WERI-Rb-1 (cell line): ENCODE measurements around the gene BBX.

Source experiments
- DNase-seq: peaks from one replicate; pipeline ENCODE4 v3.0.0-alpha.2; 2020
- H3K27ac ChIP-seq: fragments of 250-450 bp; sonication (Bioruptor Pico); 2 replicates; pipeline ENCODE4 v1.5.1; 2020; ENCODE audit warnings: mild to moderate bottlenecking, moderate library complexity
- H3K27me3 ChIP-seq: fragments of 250-450 bp; sonication (Bioruptor Pico); 2 replicates; pipeline ENCODE4 v1.5.1; 2021; ENCODE audit warnings: mild to moderate bottlenecking, low read depth, moderate library complexity; ENCODE audit not compliant: insufficient read depth, severe bottlenecking
- H3K36me3 ChIP-seq: fragments of 250-450 bp; sonication (Bioruptor Pico); 2 replicates; pipeline ENCODE4 v1.5.1; 2020; ENCODE audit warnings: mild to moderate bottlenecking, moderate library complexity
- H3K4me3 ChIP-seq: 2 replicates; pipeline ENCODE4 v1.5.1; 2011; ENCODE audit warnings: low read depth, mild to moderate bottlenecking, control low read depth, low read length
- H3K9me3 ChIP-seq: fragments of 250-450 bp; sonication (Bioruptor Pico); 2 replicates; pipeline ENCODE4 v1.5.1; 2021; ENCODE audit warnings: mild to moderate bottlenecking, moderate library complexity; ENCODE audit not compliant: severe bottlenecking
- TF ChIP-seq, protein P1 (sequence below): IDR thresholded peaks from 2 replicates; pipeline ENCODE4 v1.5.1; 2011; ENCODE audit warnings: low read depth, mild to moderate bottlenecking, control low read depth, inconsistent platforms, low read length

The BBX gene

DNA sequence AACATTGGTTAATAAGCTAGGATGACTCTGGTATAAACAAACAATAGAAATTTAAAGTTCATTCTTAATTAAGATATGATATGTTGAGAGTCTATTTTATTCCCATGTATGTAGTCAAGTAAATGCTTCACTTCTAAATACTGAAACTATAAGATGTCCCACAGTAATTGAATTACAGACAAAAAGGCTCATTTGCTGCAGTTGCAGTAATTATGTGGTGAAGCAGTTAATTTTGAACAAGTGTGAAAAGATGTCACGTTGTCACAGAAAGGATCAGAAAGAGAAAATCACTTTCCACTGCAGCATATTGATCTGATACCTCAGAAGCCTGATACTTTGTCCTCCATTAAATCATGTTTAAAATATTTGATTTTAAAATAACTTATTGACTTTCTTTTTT is 159.8 kb downstream of the BBX start:
- H3K36me3 ChIP-seq: no peaks in the 10 kb centered on the region
- TF ChIP-seq, protein P1, sequence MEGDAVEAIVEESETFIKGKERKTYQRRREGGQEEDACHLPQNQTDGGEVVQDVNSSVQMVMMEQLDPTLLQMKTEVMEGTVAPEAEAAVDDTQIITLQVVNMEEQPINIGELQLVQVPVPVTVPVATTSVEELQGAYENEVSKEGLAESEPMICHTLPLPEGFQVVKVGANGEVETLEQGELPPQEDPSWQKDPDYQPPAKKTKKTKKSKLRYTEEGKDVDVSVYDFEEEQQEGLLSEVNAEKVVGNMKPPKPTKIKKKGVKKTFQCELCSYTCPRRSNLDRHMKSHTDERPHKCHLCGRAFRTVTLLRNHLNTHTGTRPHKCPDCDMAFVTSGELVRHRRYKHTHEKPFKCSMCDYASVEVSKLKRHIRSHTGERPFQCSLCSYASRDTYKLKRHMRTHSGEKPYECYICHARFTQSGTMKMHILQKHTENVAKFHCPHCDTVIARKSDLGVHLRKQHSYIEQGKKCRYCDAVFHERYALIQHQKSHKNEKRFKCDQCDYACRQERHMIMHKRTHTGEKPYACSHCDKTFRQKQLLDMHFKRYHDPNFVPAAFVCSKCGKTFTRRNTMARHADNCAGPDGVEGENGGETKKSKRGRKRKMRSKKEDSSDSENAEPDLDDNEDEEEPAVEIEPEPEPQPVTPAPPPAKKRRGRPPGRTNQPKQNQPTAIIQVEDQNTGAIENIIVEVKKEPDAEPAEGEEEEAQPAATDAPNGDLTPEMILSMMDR: no peak
- DNase-seq: no peak
- no peaks in the 10 kb centered on the region for H3K9me3 ChIP-seq
- H3K4me3 ChIP-seq: no peak overlapping the region
- no peaks in the 10 kb centered on the region for H3K27me3 ChIP-seq
- no peak overlapping the region for H3K27ac ChIP-seq

DNA sequence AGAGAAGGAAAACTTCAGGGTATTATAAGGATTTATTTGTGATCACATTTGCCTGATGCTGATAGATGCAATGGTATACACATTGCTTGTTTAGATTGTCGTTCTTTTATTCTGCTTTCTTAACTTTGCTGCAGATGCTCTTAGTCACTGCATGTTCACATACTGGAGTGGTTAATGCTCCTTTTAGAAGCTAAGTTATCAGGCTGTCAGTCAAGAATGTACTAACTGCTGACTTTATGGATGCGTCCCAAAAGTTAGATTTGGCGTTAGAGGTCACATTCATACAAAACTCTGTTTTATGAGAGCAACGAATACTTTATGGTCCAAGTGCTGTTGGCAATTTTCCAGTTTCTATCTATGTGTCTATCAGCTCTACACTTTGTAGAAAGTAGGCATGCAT is 160.7 kb downstream of the BBX start:
- Histone ChIP-seq H3K27me3 (no peaks in the 10 kb centered on the region), H3K4me3 (no peak overlapping the region), H3K9me3 (no peaks in the 10 kb centered on the region), H3K36me3 (no peaks in the 10 kb centered on the region), H3K27ac (no peak overlapping the region)
- TF ChIP-seq, protein P1: no peak
- no peak for DNase-seq

DNA sequence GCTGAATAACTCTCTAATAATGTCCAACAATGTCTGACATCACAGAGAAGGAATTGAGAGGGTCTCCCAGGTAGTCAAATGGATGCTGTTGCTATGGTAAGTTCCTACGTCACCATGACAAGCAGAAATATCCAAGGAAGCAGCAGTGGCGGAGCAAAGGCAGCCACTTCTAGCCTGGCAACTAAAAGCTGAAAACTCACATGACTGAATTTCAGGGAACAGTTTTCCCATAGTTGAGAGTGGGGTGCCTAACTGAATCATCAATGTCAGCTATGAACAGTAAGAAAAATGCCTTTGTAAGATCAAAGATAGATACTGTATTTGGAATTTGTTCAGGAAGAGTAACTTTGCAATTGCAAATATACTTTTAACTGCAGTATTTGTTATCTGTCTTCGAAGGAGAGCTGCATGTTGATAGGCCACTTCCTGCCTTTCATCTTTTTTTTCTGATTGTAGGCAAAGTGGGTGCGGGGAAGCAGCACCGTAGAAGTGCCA is 161.7 kb downstream of the BBX start:
- Histone ChIP-seq H3K36me3 (no peaks in the 10 kb centered on the region), H3K4me3 (no peak overlapping the region), H3K27ac (peak overlapping the region; percentile 37; the same call in 1 of the 2 replicates), H3K27me3 (no peaks in the 10 kb centered on the region), H3K9me3 (no peaks in the 10 kb centered on the region)
- TF ChIP-seq, protein P1: no peak
- no peak for DNase-seq

DNA sequence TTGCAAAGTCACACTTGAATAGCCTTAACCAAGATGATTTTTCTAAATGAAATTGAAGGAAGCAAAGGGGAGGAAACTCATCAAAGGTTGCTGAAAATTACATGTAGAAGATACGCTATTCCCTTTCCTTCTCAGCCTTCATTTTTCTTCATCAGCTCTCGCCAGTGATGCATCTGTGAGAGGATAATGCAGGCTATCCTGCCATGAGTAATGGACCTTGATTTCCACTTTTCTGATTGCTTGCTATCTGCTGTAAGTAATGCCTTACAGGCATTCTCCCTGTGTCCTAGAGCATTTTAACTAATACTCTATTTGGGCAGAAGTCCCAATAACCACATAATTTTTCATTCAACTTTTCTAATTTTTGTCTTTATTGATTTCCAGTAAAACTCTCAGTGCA is 162.6 kb downstream of the BBX start:
- Histone ChIP-seq H3K9me3 (no peaks in the 10 kb centered on the region), H3K36me3 (no peaks in the 10 kb centered on the region), H3K4me3 (no peak overlapping the region), H3K27ac (peak overlapping the region; percentile 37), H3K27me3 (no peaks in the 10 kb centered on the region)
- peak; percentile 20 for DNase-seq
- TF ChIP-seq, protein P1: no peak

DNA sequence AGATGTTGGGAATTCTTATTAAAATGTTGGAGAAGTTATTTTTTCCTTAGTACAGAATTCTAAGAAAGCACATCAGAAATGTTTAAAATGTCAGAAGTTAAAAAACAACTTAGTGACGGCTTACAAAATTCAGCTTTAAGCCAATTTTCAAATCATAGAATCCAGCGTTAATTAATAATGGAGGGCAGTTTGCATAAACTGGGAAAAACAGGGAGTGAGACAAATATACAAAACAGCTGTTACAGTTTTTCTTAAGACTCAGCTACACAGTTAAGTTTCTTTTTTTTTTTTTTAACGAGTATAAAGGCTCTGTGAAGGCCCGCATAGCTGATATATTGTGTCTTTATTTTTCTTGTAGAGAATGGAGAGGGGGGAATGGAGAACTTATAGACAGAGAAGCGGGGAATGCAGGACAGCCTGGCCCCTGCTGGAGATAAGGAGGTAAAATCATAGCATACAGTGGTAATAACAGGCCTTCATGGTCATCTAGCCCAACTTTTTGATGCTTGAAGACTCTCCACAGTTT is 164.4 kb downstream of the BBX start:
- DNase-seq: no peak
- Histone ChIP-seq H3K36me3 (no peaks in the 10 kb centered on the region), H3K27ac (no peak overlapping the region), H3K4me3 (no peak overlapping the region), H3K27me3 (no peaks in the 10 kb centered on the region), H3K9me3 (no peaks in the 10 kb centered on the region)
- TF ChIP-seq, protein P1: no peak

DNA sequence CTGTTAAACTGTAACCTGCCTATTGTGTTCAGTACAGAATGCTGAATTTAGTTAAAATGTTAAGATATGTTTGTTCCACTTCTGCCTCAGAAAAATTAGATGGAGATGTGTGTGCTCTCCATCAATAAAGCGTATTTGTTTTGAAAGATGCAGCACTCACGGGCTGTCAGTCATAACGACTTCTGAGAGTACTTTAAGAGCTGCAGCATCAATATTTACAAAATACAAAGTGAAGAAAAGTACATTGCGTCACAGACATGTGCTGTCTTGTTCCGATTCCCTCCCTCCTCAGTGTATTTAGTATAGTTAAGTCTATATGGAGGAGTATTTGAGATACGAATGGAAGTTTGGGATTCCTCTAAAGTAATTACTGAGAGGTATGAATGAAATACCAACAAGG is 166.6 kb downstream of the BBX start:
- H3K27me3 ChIP-seq: no peaks in the 10 kb centered on the region
- DNase-seq: no peak
- H3K4me3 ChIP-seq: no peak overlapping the region
- no peaks in the 10 kb centered on the region for H3K9me3 ChIP-seq
- no peak overlapping the region for H3K27ac ChIP-seq
- TF ChIP-seq, protein P1: no peak
- no peaks in the 10 kb centered on the region for H3K36me3 ChIP-seq
